HEK293 (cell line): ENCODE measurements around the gene EIF4A2.

ENCODE experiments used
- CTCF ChIA-PET: fragments of 350-600 bp; formaldehyde crosslinking; extraction: SDS; loops from one replicate; lab custom pipeline; 2021; ENCODE audit warnings: antibody characterized with exemption; lab: Yijun Ruan, JAX
- POLR2A ChIA-PET: fragments of 300-600 bp; formaldehyde crosslinking; extraction: SDS; loops from one replicate; lab custom pipeline; 2020; ENCODE audit warnings: antibody characterized with exemption, inconsistent platforms; lab: Yijun Ruan, JAX
- H3K27ac ChIP-seq: fragments of 200-500 bp; sonication (Bioruptor generic); 2 replicates; pipeline ENCODE4 v1.5.1; 2014; ENCODE audit warnings: low read depth, low read length, control low read depth, inconsistent platforms; ENCODE audit errors: extremely low read depth
- H3K36me3 ChIP-seq, 2 experiments: fragments of 200-500 bp in 1 of 2; sonication (Bioruptor generic) in 1 of 2; 1 replicate in 1 of 2; 2 replicates in 1 of 2; pipeline ENCODE4 v1.5.1; 2014 to 2017; ENCODE audit warnings: inconsistent platforms in 2 of 2, low read length in 2 of 2; ENCODE audit not compliant: control insufficient read depth in 2 of 2, insufficient read depth in 1 of 2
- H3K4me1 ChIP-seq: fragments of 200-500 bp; sonication (Bioruptor generic); 2 replicates; pipeline ENCODE4 v1.5.1; 2014; ENCODE audit warnings: mild to moderate bottlenecking, low read length, inconsistent platforms; ENCODE audit not compliant: control insufficient read depth, insufficient read depth
- H3K4me3 ChIP-seq: 2 replicates; pipeline ENCODE4 v1.5.1; 2011; ENCODE audit warnings: low read depth, mild to moderate bottlenecking, control low read depth, low read length, moderate library complexity
- H3K9me3 ChIP-seq: fragments of 200-500 bp; sonication (Bioruptor generic); 2 replicates; pipeline ENCODE4 v1.5.1; 2014; ENCODE audit warnings: low read depth, low read length, inconsistent platforms; ENCODE audit not compliant: control insufficient read depth, insufficient read depth
- BCL11A ChIP-seq: fragments of 450-650 bp; formaldehyde crosslinking; IDR thresholded peaks from 2 replicates; pipeline ENCODE4 v1.5.1; 2016; ENCODE audit warnings: low read depth, missing biosample characterization, missing genetic modification characterization
- GLI4 ChIP-seq: fragments of 450-650 bp; formaldehyde crosslinking; IDR thresholded peaks from 2 replicates; pipeline ENCODE4 v1.5.1; 2016; ENCODE audit warnings: missing biosample characterization, missing genetic modification characterization
- GLIS2 ChIP-seq: fragments of 450-650 bp; formaldehyde crosslinking; IDR thresholded peaks from 2 replicates; pipeline ENCODE4 v1.5.1; 2016; ENCODE audit warnings: missing biosample characterization, missing genetic modification characterization
- HOXD13 ChIP-seq: sonication (generic); formaldehyde crosslinking; IDR thresholded peaks from 2 replicates; pipeline ENCODE4 v1.8.0; 2022; ENCODE audit warnings: missing genetic modification reagents, borderline replicate concordance
- KLF9 ChIP-seq: fragments of 450-650 bp; formaldehyde crosslinking; IDR thresholded peaks from 2 replicates; pipeline ENCODE4 v1.5.1; 2016; ENCODE audit warnings: missing biosample characterization, missing genetic modification characterization, low read depth
- SP3 ChIP-seq: fragments of 450-650 bp; formaldehyde crosslinking; IDR thresholded peaks from 2 replicates; pipeline ENCODE4 v1.5.1; 2016; ENCODE audit warnings: missing biosample characterization, missing genetic modification characterization
- ZBTB20 ChIP-seq: fragments of 450-650 bp; formaldehyde crosslinking; IDR thresholded peaks from 2 replicates; pipeline ENCODE4 v1.5.1; 2016; ENCODE audit warnings: missing biosample characterization, missing genetic modification characterization
- ZBTB7A ChIP-seq: fragments of 450-650 bp; formaldehyde crosslinking; IDR thresholded peaks from 2 replicates; pipeline ENCODE4 v1.5.1; 2016; ENCODE audit warnings: low read depth, missing biosample characterization, missing genetic modification characterization
- ZBTB8A ChIP-seq: fragments of 450-650 bp; formaldehyde crosslinking; IDR thresholded peaks from 2 replicates; pipeline ENCODE4 v1.5.1; 2016; ENCODE audit warnings: missing biosample characterization, missing genetic modification characterization
- ZEB2 ChIP-seq: fragments of 450-650 bp; formaldehyde crosslinking; IDR thresholded peaks from 2 replicates; pipeline ENCODE4 v1.5.1; 2016; ENCODE audit warnings: missing biosample characterization, missing genetic modification characterization
- ZIC2 ChIP-seq: fragments of 450-650 bp; formaldehyde crosslinking; IDR thresholded peaks from 2 replicates; pipeline ENCODE4 v1.5.1; 2016; ENCODE audit warnings: missing biosample characterization, missing genetic modification characterization
- ZNF202 ChIP-seq: fragments of 450-650 bp; formaldehyde crosslinking; IDR thresholded peaks from 2 replicates; pipeline ENCODE4 v1.5.1; 2016; ENCODE audit warnings: missing biosample characterization, missing genetic modification characterization, borderline replicate concordance
- ZNF211 ChIP-seq: fragments of 450-650 bp; formaldehyde crosslinking; IDR thresholded peaks from 2 replicates; pipeline ENCODE4 v1.5.1; 2016; ENCODE audit warnings: low read depth, missing biosample characterization, missing genetic modification characterization
- ZNF335 ChIP-seq: fragments of 450-650 bp; formaldehyde crosslinking; conservative IDR thresholded peaks from 2 replicates; pipeline ENCODE4 v1.5.1; 2016; ENCODE audit warnings: missing biosample characterization, missing genetic modification characterization
- ZNF341 ChIP-seq: fragments of 450-650 bp; formaldehyde crosslinking; IDR thresholded peaks from 2 replicates; pipeline ENCODE4; 2016; ENCODE audit warnings: low read depth, missing biosample characterization, missing genetic modification characterization
- ZNF391 ChIP-seq: fragments of 450-650 bp; formaldehyde crosslinking; IDR thresholded peaks from 2 replicates; pipeline ENCODE4 v1.5.1; 2016; ENCODE audit warnings: low read depth, missing biosample characterization, missing genetic modification characterization, borderline replicate concordance
- ZNF426 ChIP-seq: fragments of 450-650 bp; formaldehyde crosslinking; IDR thresholded peaks from 2 replicates; pipeline ENCODE4 v1.5.1; 2017; ENCODE audit warnings: missing biosample characterization, missing genetic modification characterization, mild to moderate bottlenecking, inconsistent platforms, moderate library complexity
- ZNF501 ChIP-seq: fragments of 450-650 bp; formaldehyde crosslinking; IDR thresholded peaks from 2 replicates; pipeline ENCODE4 v1.5.1; 2016; ENCODE audit warnings: missing biosample characterization, missing genetic modification characterization
- ZNF561 ChIP-seq: fragments of 450-650 bp; IDR thresholded peaks from 2 replicates; pipeline ENCODE4 v1.5.1; 2018; ENCODE audit warnings: missing biosample characterization, missing genetic modification characterization, borderline replicate concordance
- ZNF791 ChIP-seq: fragments of 450-650 bp; formaldehyde crosslinking; IDR thresholded peaks from 2 replicates; pipeline ENCODE4 v1.5.1; 2016; ENCODE audit warnings: missing biosample characterization, missing genetic modification characterization
- TF ChIP-seq, protein P1 (sequence below): sonication (generic); formaldehyde crosslinking; IDR thresholded peaks from 2 replicates; pipeline ENCODE4 v1.8.1; 2022; ENCODE audit warnings: mild to moderate bottlenecking, moderate library complexity, missing genetic modification reagents
- TF ChIP-seq, protein P2 (sequence below): fragments of 450-650 bp; formaldehyde crosslinking; optimal IDR thresholded peaks from 2 replicates; pipeline ENCODE3; 2016; ENCODE audit warnings: missing biosample characterization, mild to moderate bottlenecking, missing genetic modification characterization
- TF ChIP-seq, protein P3 (sequence below): fragments of 450-650 bp; formaldehyde crosslinking; IDR thresholded peaks from 2 replicates; pipeline ENCODE4 v1.5.1; 2016; ENCODE audit warnings: missing biosample characterization, missing genetic modification characterization
- TF ChIP-seq, protein P4 (sequence below): fragments of 450-650 bp; formaldehyde crosslinking; IDR thresholded peaks from 2 replicates; pipeline ENCODE4 v1.5.1; 2016; ENCODE audit warnings: missing biosample characterization, missing genetic modification characterization

Gene EIF4A2

DNA sequence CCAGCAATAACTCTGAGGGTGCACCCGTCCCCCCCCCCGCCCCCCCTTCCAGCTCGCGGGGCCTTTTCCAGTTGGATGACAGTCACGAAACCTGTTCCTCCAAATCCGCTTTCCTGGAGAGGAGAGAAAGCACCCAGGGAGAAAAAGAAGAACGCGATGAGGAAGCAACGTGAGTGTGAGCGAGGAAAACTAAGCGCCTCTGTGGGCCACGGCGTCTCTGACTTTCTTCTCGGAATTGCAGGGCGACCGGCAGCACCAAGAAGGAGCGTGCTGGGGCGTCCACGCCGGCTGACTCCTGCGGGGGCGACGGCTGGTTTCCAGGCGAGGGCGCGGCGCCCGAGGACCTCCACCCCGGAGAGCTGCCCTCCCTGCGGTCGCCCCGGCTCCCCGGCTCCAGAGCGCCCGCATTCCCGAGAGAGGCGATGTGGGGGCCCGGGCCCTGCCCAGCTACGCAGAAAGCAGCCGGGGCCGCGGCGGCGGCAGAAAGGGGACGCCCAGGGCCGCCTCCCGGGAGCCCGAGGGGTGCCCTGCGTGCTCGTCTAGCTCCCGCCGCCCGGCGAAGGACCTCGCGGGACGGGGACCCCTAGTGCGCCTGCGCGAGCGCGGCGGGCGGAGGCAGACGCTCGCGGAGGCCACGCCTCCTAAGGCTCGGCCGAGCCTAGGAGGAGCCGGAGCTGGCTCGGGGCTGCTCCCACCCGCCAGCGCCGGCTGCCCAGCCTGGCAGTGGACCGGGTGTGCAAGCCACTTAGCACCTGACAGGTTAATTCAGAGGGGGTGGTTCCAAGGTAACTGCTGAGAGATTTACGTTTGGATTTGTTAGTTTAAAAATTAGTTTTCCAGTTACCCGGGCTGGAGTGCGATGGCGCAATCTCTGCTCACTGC lies 43.8 kb downstream of the EIF4A2 start:
- ChIA-PET POLR2A (interaction anchor here (0.6 to 1.1 kb wide), 8 partner anchors 8 to 1205 kb away, joined by 3 to 8 read pairs (median 4); partner anchors contain the start of genes DNAJB11, EIF4A2, RFC4 and RPL39L), CTCF (interaction anchor here (0.6 to 1.3 kb wide), 4 partner anchors 8 to 1588 kb away, joined by 3 to 6 read pairs (median 3); no protein-coding TSS in a partner anchor)
- Histone ChIP-seq H3K4me1 (no peaks in the 10 kb centered on the region), H3K36me3 (no peaks in the 10 kb centered on the region), H3K9me3 (no peaks in the 10 kb centered on the region), H3K4me3 (peak overlapping the region; percentile 43), H3K27ac (peak overlapping the region; percentile 63; the same call in 1 of the 2 replicates)
- TF ChIP-seq HOXD13 (CRISPR knock-in tag): no peak
- no peak for TF ChIP-seq GLI4 (tag by site-specific recombination)
- TF ChIP-seq ZNF341 (tag by site-specific recombination): peak; percentile 43
- no peak for TF ChIP-seq ZNF202 (tag by site-specific recombination)
- TF ChIP-seq, protein P1, sequence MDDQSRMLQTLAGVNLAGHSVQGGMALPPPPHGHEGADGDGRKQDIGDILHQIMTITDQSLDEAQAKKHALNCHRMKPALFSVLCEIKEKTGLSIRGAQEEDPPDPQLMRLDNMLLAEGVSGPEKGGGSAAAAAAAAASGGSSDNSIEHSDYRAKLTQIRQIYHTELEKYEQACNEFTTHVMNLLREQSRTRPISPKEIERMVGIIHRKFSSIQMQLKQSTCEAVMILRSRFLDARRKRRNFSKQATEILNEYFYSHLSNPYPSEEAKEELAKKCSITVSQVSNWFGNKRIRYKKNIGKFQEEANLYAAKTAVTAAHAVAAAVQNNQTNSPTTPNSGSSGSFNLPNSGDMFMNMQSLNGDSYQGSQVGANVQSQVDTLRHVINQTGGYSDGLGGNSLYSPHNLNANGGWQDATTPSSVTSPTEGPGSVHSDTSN: no peak
- TF ChIP-seq ZIC2 (tag by site-specific recombination): peak; percentile 36; the same call in 1 of the 2 replicates
- TF ChIP-seq SP3: peak; percentile 35; the same call in 1 of the 2 replicates
- no peak for TF ChIP-seq ZNF426
- peak; percentile 34; the same call in 1 of the 2 replicates for TF ChIP-seq KLF9
- no peak for TF ChIP-seq ZNF791 (tag by site-specific recombination)
- TF ChIP-seq ZEB2 (tag by site-specific recombination): no peak
- peak; percentile 42; the same call in 1 of the 2 replicates for TF ChIP-seq ZBTB20
- TF ChIP-seq ZBTB8A (tag by site-specific recombination): peak; percentile 91
- TF ChIP-seq, protein P2, sequence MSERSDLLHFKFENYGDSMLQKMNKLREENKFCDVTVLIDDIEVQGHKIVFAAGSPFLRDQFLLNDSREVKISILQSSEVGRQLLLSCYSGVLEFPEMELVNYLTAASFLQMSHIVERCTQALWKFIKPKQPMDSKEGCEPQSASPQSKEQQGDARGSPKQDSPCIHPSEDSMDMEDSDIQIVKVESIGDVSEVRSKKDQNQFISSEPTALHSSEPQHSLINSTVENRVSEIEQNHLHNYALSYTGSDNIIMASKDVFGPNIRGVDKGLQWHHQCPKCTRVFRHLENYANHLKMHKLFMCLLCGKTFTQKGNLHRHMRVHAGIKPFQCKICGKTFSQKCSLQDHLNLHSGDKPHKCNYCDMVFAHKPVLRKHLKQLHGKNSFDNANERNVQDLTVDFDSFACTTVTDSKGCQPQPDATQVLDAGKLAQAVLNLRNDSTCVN: peak; percentile 78
- 0 out of 2 replicates have a peak, but pooled peaks have one; percentile 39 for TF ChIP-seq ZNF561
- TF ChIP-seq GLIS2 (tag by site-specific recombination): peak; percentile 72
- TF ChIP-seq ZBTB7A (tag by site-specific recombination): no peak
- TF ChIP-seq, protein P3, sequence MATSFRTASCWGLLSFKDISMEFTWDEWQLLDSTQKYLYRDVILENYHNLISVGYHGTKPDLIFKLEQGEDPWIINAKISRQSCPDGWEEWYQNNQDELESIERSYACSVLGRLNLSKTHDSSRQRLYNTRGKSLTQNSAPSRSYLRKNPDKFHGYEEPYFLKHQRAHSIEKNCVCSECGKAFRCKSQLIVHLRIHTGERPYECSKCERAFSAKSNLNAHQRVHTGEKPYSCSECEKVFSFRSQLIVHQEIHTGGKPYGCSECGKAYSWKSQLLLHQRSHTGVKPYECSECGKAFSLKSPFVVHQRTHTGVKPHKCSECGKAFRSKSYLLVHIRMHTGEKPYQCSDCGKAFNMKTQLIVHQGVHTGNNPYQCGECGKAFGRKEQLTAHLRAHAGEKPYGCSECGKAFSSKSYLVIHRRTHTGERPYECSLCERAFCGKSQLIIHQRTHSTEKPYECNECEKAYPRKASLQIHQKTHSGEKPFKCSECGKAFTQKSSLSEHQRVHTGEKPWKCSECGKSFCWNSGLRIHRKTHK (tag by site-specific recombination): no peak
- TF ChIP-seq BCL11A (tag by site-specific recombination): no peak
- TF ChIP-seq ZNF335: peak; percentile 57
- TF ChIP-seq, protein P4, sequence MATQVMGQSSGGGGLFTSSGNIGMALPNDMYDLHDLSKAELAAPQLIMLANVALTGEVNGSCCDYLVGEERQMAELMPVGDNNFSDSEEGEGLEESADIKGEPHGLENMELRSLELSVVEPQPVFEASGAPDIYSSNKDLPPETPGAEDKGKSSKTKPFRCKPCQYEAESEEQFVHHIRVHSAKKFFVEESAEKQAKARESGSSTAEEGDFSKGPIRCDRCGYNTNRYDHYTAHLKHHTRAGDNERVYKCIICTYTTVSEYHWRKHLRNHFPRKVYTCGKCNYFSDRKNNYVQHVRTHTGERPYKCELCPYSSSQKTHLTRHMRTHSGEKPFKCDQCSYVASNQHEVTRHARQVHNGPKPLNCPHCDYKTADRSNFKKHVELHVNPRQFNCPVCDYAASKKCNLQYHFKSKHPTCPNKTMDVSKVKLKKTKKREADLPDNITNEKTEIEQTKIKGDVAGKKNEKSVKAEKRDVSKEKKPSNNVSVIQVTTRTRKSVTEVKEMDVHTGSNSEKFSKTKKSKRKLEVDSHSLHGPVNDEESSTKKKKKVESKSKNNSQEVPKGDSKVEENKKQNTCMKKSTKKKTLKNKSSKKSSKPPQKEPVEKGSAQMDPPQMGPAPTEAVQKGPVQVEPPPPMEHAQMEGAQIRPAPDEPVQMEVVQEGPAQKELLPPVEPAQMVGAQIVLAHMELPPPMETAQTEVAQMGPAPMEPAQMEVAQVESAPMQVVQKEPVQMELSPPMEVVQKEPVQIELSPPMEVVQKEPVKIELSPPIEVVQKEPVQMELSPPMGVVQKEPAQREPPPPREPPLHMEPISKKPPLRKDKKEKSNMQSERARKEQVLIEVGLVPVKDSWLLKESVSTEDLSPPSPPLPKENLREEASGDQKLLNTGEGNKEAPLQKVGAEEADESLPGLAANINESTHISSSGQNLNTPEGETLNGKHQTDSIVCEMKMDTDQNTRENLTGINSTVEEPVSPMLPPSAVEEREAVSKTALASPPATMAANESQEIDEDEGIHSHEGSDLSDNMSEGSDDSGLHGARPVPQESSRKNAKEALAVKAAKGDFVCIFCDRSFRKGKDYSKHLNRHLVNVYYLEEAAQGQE (tag by site-specific recombination): no peak
- no peak for TF ChIP-seq ZNF211 (tag by site-specific recombination)
- TF ChIP-seq ZNF501 (tag by site-specific recombination): 0 out of 2 replicates have a peak, but pooled peaks have one; percentile 49
- no peak for TF ChIP-seq ZNF391 (tag by site-specific recombination)
